WTC11 (cell line): Measurements from ENCODE around the gene RTKN. TPM values are rescaled to one million over a fixed set of nuclear protein-coding genes. Genes with fewer than 3 reads are reported as not detected.

Source experiments
- ATAC-seq: fragments of 200-7000 bp; cut with Tn5 transposase; 2 replicates; pipeline ENCODE4 v1.10.0; 2021; ENCODE audit warnings: mild to moderate bottlenecking, moderate library complexity
- CTCF ChIA-PET: fragments of 300-600 bp; sonication (Branson Sonifier 250); formaldehyde crosslinking; loops from one replicate; lab custom pipeline; 2021; ENCODE audit warnings: antibody characterized with exemption; lab: Charles Lee
- POLR2A ChIA-PET: fragments of 350-600 bp; sonication (Branson Sonifier 250); formaldehyde crosslinking; loops from one replicate; lab custom pipeline; 2021; ENCODE audit warnings: antibody characterized with exemption; lab: Charles Lee
- DNase-seq: peaks from one replicate; pipeline ENCODE4 v3.0.0; 2021; ENCODE audit warnings: low spot score
- H3K27ac Mint-ChIP-seq: 2 replicates; pipeline ENCODE4 v1.8.0; 2021; ENCODE audit warnings: mixed read lengths
- H3K27me3 Mint-ChIP-seq: 2 replicates; pipeline ENCODE4 v1.8.0; 2021; ENCODE audit warnings: low read depth, mild to moderate bottlenecking, moderate library complexity, mixed read lengths
- H3K36me3 Mint-ChIP-seq: 2 replicates; pipeline ENCODE4 v1.8.0; 2021; ENCODE audit warnings: mixed read lengths
- H3K4me1 Mint-ChIP-seq: 2 replicates; pipeline ENCODE4 v1.8.0; 2022; ENCODE audit warnings: mixed read lengths
- H3K4me3 Mint-ChIP-seq: 2 replicates; pipeline ENCODE4 v1.8.0; 2021; ENCODE audit warnings: mild to moderate bottlenecking, moderate library complexity, mixed read lengths
- H3K9me3 Mint-ChIP-seq: 2 replicates; pipeline ENCODE4 v1.8.0; 2021; ENCODE audit warnings: mixed read lengths
- ATF1 ChIP-seq: sonication (generic); formaldehyde crosslinking; IDR thresholded peaks from 2 replicates; pipeline ENCODE4 v1.8.1; 2023; ENCODE audit warnings: mild to moderate bottlenecking, moderate library complexity, missing genetic modification reagents
- CBFB ChIP-seq: sonication (generic); formaldehyde crosslinking; IDR thresholded peaks from 2 replicates; pipeline ENCODE4 v1.8.1; 2022; ENCODE audit warnings: mild to moderate bottlenecking, low read depth, missing genetic modification reagents
- ELF4 ChIP-seq: sonication (generic); formaldehyde crosslinking; IDR thresholded peaks from 2 replicates; pipeline ENCODE4 v1.8.1; 2022; ENCODE audit warnings: low read depth, mild to moderate bottlenecking, moderate library complexity, missing genetic modification reagents
- FOXP1 ChIP-seq: sonication (generic); formaldehyde crosslinking; IDR thresholded peaks from 2 replicates; pipeline ENCODE4 v1.8.0; 2022; ENCODE audit warnings: missing genetic modification reagents, mild to moderate bottlenecking, moderate library complexity, borderline replicate concordance
- IRF2 ChIP-seq: sonication (generic); formaldehyde crosslinking; IDR thresholded peaks from 2 replicates; pipeline ENCODE4 v1.8.0; 2022; ENCODE audit warnings: low read depth, missing genetic modification reagents, borderline replicate concordance
- NFE2L1 ChIP-seq: sonication (generic); formaldehyde crosslinking; IDR thresholded peaks from 2 replicates; pipeline ENCODE4 v1.8.1; 2023; ENCODE audit warnings: missing genetic modification reagents
- NR1H2 ChIP-seq: sonication (generic); formaldehyde crosslinking; IDR thresholded peaks from 2 replicates; pipeline ENCODE4 v1.9.0; 2021; ENCODE audit warnings: mild to moderate bottlenecking, moderate library complexity, missing genetic modification reagents
- NR3C1 ChIP-seq: sonication (generic); formaldehyde crosslinking; conservative IDR thresholded peaks from 2 replicates; pipeline ENCODE4 v1.8.1; 2023; ENCODE audit warnings: low read depth, mild to moderate bottlenecking, missing genetic modification reagents
- SMAD3 ChIP-seq: sonication (generic); formaldehyde crosslinking; IDR thresholded peaks from 2 replicates; pipeline ENCODE4 v1.8.0; 2022; ENCODE audit warnings: missing genetic modification reagents, mild to moderate bottlenecking, borderline replicate concordance
- TEAD4 ChIP-seq: sonication (generic); formaldehyde crosslinking; IDR thresholded peaks from 2 replicates; pipeline ENCODE4 v1.8.0; 2022; ENCODE audit warnings: mild to moderate bottlenecking, missing genetic modification reagents
- ZNF423 ChIP-seq: fragments of 250-450 bp; sonication (Bioruptor Pico); IDR thresholded peaks from 2 replicates; pipeline ENCODE4 v2.1.2; 2022; ENCODE audit warnings: mild to moderate bottlenecking, moderate library complexity
- total RNA-seq: library from RNA; stranded (reverse); gene quantifications from 3 replicates; pipeline ENCODE4 v1.2.3, GENCODE V29; 2021
- TF ChIP-seq, protein P1 (sequence below): sonication (generic); formaldehyde crosslinking; IDR thresholded peaks from 2 replicates; pipeline ENCODE4 v1.8.0; 2022; ENCODE audit warnings: mild to moderate bottlenecking, missing genetic modification reagents
- TF ChIP-seq, protein P2 (sequence below): sonication (generic); formaldehyde crosslinking; IDR thresholded peaks from 2 replicates; pipeline ENCODE4 v1.8.1; 2023; ENCODE audit warnings: mild to moderate bottlenecking, missing genetic modification reagents, borderline replicate concordance
- TF ChIP-seq, protein P3 (sequence below): sonication (generic); formaldehyde crosslinking; IDR thresholded peaks from 2 replicates; pipeline ENCODE4 v1.8.1; 2022; ENCODE audit warnings: mild to moderate bottlenecking, missing genetic modification reagents, moderate library complexity, borderline replicate concordance
- TF ChIP-seq, protein P4 (sequence below): sonication (generic); formaldehyde crosslinking; IDR thresholded peaks from 2 replicates; pipeline ENCODE4 v1.8.0; 2023; ENCODE audit warnings: mild to moderate bottlenecking, missing genetic modification reagents
- TF ChIP-seq, protein P5 (sequence below): sonication (generic); formaldehyde crosslinking; IDR thresholded peaks from 2 replicates; pipeline ENCODE4 v1.8.0; 2022; ENCODE audit warnings: missing genetic modification reagents
- TF ChIP-seq, protein P6 (sequence below): fragments of 200-600 bp; IDR thresholded peaks from 2 replicates; pipeline ENCODE4 v1.8.0; 2022; ENCODE audit warnings: antibody characterized with exemption
- TF ChIP-seq, protein P7 (sequence below): sonication (generic); formaldehyde crosslinking; IDR thresholded peaks from 2 replicates; pipeline ENCODE4 v1.8.1; 2023; ENCODE audit warnings: mild to moderate bottlenecking, missing genetic modification reagents
- TF ChIP-seq, protein P8 (sequence below): sonication (generic); formaldehyde crosslinking; IDR thresholded peaks from 2 replicates; pipeline ENCODE4 v1.8.0; 2022; ENCODE audit warnings: mild to moderate bottlenecking, missing genetic modification reagents

RTKN gene
- total RNA-seq, 1 experiment from 2014 or later = 80.1 TPM

DNA sequence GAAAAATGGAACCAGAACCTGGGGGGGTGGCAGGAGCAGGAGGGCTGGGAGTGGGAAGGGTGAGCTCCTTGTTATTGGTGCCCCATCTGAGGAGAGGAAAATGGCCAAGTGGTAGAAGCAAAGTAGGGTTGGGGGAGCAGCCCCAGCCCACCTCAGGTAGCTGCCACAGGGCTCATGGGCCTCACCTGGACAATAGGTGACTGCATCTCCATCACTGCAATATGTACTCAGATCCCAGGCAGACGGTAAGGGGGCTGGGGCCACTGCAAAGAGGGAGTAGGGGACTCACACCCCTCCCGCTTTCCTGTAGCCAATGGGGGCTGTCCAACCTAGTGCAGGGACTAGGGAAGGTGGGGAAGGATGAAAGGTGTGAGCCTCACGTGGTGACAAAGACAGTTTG, 24.5 kb downstream of the RTKN start:
- CTCF ChIA-PET = interaction anchor here (2.4 kb wide), 1 partner anchor 26 kb away, joined by 14 read pairs; no protein-coding TSS in a partner anchor
- H3K4me3 Mint-ChIP-seq = no peak overlapping the region
- H3K27ac Mint-ChIP-seq = no peak overlapping the region
- POLR2A ChIA-PET = no interaction called here
- TF ChIP-seq, protein P1, sequence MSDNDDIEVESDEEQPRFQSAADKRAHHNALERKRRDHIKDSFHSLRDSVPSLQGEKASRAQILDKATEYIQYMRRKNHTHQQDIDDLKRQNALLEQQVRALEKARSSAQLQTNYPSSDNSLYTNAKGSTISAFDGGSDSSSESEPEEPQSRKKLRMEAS (CRISPR knock-in tag) = no peak
- TF ChIP-seq CBFB = no peak
- TF ChIP-seq ZNF423 = no peak
- no peak for TF ChIP-seq SMAD3 (CRISPR knock-in tag)
- no peak for TF ChIP-seq IRF2 (CRISPR knock-in tag)
- TF ChIP-seq, protein P2, sequence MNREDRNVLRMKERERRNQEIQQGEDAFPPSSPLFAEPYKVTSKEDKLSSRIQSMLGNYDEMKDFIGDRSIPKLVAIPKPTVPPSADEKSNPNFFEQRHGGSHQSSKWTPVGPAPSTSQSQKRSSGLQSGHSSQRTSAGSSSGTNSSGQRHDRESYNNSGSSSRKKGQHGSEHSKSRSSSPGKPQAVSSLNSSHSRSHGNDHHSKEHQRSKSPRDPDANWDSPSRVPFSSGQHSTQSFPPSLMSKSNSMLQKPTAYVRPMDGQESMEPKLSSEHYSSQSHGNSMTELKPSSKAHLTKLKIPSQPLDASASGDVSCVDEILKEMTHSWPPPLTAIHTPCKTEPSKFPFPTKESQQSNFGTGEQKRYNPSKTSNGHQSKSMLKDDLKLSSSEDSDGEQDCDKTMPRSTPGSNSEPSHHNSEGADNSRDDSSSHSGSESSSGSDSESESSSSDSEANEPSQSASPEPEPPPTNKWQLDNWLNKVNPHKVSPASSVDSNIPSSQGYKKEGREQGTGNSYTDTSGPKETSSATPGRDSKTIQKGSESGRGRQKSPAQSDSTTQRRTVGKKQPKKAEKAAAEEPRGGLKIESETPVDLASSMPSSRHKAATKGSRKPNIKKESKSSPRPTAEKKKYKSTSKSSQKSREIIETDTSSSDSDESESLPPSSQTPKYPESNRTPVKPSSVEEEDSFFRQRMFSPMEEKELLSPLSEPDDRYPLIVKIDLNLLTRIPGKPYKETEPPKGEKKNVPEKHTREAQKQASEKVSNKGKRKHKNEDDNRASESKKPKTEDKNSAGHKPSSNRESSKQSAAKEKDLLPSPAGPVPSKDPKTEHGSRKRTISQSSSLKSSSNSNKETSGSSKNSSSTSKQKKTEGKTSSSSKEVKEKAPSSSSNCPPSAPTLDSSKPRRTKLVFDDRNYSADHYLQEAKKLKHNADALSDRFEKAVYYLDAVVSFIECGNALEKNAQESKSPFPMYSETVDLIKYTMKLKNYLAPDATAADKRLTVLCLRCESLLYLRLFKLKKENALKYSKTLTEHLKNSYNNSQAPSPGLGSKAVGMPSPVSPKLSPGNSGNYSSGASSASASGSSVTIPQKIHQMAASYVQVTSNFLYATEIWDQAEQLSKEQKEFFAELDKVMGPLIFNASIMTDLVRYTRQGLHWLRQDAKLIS (CRISPR knock-in tag) = no peak
- TF ChIP-seq, protein P3, sequence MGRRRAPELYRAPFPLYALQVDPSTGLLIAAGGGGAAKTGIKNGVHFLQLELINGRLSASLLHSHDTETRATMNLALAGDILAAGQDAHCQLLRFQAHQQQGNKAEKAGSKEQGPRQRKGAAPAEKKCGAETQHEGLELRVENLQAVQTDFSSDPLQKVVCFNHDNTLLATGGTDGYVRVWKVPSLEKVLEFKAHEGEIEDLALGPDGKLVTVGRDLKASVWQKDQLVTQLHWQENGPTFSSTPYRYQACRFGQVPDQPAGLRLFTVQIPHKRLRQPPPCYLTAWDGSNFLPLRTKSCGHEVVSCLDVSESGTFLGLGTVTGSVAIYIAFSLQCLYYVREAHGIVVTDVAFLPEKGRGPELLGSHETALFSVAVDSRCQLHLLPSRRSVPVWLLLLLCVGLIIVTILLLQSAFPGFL (CRISPR knock-in tag) = no peak
- no peak for TF ChIP-seq NFE2L1 (CRISPR knock-in tag)
- TF ChIP-seq, protein P4, sequence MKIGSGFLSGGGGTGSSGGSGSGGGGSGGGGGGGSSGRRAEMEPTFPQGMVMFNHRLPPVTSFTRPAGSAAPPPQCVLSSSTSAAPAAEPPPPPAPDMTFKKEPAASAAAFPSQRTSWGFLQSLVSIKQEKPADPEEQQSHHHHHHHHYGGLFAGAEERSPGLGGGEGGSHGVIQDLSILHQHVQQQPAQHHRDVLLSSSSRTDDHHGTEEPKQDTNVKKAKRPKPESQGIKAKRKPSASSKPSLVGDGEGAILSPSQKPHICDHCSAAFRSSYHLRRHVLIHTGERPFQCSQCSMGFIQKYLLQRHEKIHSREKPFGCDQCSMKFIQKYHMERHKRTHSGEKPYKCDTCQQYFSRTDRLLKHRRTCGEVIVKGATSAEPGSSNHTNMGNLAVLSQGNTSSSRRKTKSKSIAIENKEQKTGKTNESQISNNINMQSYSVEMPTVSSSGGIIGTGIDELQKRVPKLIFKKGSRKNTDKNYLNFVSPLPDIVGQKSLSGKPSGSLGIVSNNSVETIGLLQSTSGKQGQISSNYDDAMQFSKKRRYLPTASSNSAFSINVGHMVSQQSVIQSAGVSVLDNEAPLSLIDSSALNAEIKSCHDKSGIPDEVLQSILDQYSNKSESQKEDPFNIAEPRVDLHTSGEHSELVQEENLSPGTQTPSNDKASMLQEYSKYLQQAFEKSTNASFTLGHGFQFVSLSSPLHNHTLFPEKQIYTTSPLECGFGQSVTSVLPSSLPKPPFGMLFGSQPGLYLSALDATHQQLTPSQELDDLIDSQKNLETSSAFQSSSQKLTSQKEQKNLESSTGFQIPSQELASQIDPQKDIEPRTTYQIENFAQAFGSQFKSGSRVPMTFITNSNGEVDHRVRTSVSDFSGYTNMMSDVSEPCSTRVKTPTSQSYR (CRISPR knock-in tag) = no peak
- no peak for TF ChIP-seq TEAD4 (CRISPR knock-in tag)
- TF ChIP-seq, protein P5, sequence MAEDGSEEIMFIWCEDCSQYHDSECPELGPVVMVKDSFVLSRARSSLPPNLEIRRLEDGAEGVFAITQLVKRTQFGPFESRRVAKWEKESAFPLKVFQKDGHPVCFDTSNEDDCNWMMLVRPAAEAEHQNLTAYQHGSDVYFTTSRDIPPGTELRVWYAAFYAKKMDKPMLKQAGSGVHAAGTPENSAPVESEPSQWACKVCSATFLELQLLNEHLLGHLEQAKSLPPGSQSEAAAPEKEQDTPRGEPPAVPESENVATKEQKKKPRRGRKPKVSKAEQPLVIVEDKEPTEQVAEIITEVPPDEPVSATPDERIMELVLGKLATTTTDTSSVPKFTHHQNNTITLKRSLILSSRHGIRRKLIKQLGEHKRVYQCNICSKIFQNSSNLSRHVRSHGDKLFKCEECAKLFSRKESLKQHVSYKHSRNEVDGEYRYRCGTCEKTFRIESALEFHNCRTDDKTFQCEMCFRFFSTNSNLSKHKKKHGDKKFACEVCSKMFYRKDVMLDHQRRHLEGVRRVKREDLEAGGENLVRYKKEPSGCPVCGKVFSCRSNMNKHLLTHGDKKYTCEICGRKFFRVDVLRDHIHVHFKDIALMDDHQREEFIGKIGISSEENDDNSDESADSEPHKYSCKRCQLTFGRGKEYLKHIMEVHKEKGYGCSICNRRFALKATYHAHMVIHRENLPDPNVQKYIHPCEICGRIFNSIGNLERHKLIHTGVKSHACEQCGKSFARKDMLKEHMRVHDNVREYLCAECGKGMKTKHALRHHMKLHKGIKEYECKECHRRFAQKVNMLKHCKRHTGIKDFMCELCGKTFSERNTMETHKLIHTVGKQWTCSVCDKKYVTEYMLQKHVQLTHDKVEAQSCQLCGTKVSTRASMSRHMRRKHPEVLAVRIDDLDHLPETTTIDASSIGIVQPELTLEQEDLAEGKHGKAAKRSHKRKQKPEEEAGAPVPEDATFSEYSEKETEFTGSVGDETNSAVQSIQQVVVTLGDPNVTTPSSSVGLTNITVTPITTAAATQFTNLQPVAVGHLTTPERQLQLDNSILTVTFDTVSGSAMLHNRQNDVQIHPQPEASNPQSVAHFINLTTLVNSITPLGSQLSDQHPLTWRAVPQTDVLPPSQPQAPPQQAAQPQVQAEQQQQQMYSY (CRISPR knock-in tag) = no peak
- TF ChIP-seq, protein P6, sequence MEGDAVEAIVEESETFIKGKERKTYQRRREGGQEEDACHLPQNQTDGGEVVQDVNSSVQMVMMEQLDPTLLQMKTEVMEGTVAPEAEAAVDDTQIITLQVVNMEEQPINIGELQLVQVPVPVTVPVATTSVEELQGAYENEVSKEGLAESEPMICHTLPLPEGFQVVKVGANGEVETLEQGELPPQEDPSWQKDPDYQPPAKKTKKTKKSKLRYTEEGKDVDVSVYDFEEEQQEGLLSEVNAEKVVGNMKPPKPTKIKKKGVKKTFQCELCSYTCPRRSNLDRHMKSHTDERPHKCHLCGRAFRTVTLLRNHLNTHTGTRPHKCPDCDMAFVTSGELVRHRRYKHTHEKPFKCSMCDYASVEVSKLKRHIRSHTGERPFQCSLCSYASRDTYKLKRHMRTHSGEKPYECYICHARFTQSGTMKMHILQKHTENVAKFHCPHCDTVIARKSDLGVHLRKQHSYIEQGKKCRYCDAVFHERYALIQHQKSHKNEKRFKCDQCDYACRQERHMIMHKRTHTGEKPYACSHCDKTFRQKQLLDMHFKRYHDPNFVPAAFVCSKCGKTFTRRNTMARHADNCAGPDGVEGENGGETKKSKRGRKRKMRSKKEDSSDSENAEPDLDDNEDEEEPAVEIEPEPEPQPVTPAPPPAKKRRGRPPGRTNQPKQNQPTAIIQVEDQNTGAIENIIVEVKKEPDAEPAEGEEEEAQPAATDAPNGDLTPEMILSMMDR = no peak
- TF ChIP-seq ELF4 (CRISPR knock-in tag) = no peak
- no peak for TF ChIP-seq FOXP1 (CRISPR knock-in tag)
- TF ChIP-seq ATF1 (CRISPR knock-in tag) = no peak
- no peak for TF ChIP-seq NR1H2 (CRISPR knock-in tag)
- TF ChIP-seq, protein P7, sequence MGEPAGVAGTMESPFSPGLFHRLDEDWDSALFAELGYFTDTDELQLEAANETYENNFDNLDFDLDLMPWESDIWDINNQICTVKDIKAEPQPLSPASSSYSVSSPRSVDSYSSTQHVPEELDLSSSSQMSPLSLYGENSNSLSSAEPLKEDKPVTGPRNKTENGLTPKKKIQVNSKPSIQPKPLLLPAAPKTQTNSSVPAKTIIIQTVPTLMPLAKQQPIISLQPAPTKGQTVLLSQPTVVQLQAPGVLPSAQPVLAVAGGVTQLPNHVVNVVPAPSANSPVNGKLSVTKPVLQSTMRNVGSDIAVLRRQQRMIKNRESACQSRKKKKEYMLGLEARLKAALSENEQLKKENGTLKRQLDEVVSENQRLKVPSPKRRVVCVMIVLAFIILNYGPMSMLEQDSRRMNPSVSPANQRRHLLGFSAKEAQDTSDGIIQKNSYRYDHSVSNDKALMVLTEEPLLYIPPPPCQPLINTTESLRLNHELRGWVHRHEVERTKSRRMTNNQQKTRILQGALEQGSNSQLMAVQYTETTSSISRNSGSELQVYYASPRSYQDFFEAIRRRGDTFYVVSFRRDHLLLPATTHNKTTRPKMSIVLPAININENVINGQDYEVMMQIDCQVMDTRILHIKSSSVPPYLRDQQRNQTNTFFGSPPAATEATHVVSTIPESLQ (CRISPR knock-in tag) = no peak
- TF ChIP-seq NR3C1 = no peak
- TF ChIP-seq, protein P8, sequence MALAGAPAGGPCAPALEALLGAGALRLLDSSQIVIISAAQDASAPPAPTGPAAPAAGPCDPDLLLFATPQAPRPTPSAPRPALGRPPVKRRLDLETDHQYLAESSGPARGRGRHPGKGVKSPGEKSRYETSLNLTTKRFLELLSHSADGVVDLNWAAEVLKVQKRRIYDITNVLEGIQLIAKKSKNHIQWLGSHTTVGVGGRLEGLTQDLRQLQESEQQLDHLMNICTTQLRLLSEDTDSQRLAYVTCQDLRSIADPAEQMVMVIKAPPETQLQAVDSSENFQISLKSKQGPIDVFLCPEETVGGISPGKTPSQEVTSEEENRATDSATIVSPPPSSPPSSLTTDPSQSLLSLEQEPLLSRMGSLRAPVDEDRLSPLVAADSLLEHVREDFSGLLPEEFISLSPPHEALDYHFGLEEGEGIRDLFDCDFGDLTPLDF (CRISPR knock-in tag) = no peak
- peaks cover 19% of the 10 kb centered on the region for H3K4me1 Mint-ChIP-seq
- H3K36me3 Mint-ChIP-seq = no peaks in the 10 kb centered on the region
- DNase-seq (no peak), ATAC-seq (no peak)
- H3K27me3 Mint-ChIP-seq = peaks cover 73% of the 10 kb centered on the region
- H3K9me3 Mint-ChIP-seq = no peaks in the 10 kb centered on the region
